Smooth muscle cell (in vitro differentiated cells): ENCODE measurements around the gene PFKP. TPM values are rescaled to one million over a fixed set of nuclear protein-coding genes. Genes with fewer than 3 reads are reported as not detected.

Experiments used
- DNase-seq: peaks from one replicate; lab custom pipeline; 2025; ENCODE audit not compliant: unreplicated experiment; lab: John Stamatoyannopoulos, UW
- H2AFZ ChIP-seq: fragments of 200-600 bp; sonication (generic); 2 replicates; pipeline ENCODE4 v1.6.0; 2016; ENCODE audit warnings: antibody characterized with exemption, low read depth, mild to moderate bottlenecking
- H3F3A ChIP-seq: fragments of 200-600 bp; sonication (generic); 2 replicates; pipeline ENCODE4 v1.6.0; 2017; ENCODE audit warnings: antibody characterized with exemption, low read depth
- H3K27ac ChIP-seq: fragments of 200-600 bp; sonication (generic); 2 replicates; pipeline ENCODE4 v1.5.1; 2016; ENCODE audit warnings: low read depth, mild to moderate bottlenecking
- H3K27me3 ChIP-seq: fragments of 200-600 bp; sonication (generic); 2 replicates; pipeline ENCODE4 v1.6.1; 2016; ENCODE audit warnings: low read depth, mild to moderate bottlenecking
- H3K36me3 ChIP-seq: fragments of 200-600 bp; sonication (generic); 2 replicates; pipeline ENCODE4 v1.5.1; 2016; ENCODE audit warnings: low read depth
- H3K4me1 ChIP-seq: fragments of 200-600 bp; sonication (generic); 2 replicates; pipeline ENCODE4 v1.5.1; 2016; ENCODE audit warnings: low read depth
- H3K4me2 ChIP-seq: fragments of 200-600 bp; sonication (generic); 2 replicates; pipeline ENCODE4 v1.6.0; 2016; ENCODE audit warnings: mild to moderate bottlenecking
- H3K4me3 ChIP-seq: fragments of 200-600 bp; sonication (generic); 2 replicates; pipeline ENCODE4 v1.5.1; 2016; ENCODE audit warnings: mild to moderate bottlenecking
- H3K79me2 ChIP-seq: fragments of 200-600 bp; sonication (generic); 2 replicates; pipeline ENCODE4 v1.6.0; 2016; ENCODE audit warnings: low read depth, mild to moderate bottlenecking
- H3K9ac ChIP-seq: fragments of 200-600 bp; sonication (generic); 2 replicates; pipeline ENCODE4 v1.6.0; 2016; ENCODE audit warnings: low read depth
- H3K9me3 ChIP-seq: fragments of 200-600 bp; sonication (generic); replicated peaks from 2 replicates; pipeline ENCODE4 v1.5.1; 2016; ENCODE audit warnings: low read depth
- H4K20me1 ChIP-seq: fragments of 200-600 bp; sonication (generic); 2 replicates; pipeline ENCODE4 v1.6.0; 2016; ENCODE audit warnings: low read depth
- CTCF ChIP-seq: fragments of 200-600 bp; sonication (generic); IDR thresholded peaks from 2 replicates; pipeline ENCODE4 v1.5.1; 2017; ENCODE audit warnings: borderline replicate concordance, mild to moderate bottlenecking, antibody characterized with exemption; ENCODE audit not compliant: insufficient read depth, poor library complexity, severe bottlenecking
- WGBS: methylation state at CpG from one replicate; pipeline ENCODE4 v1.1.7; 2016; ENCODE audit warnings: low lambda C conversion rate; 5-methylcytosine and 5-hydroxymethylcytosine counted together
- polyA plus RNA-seq: library from polyadenylated mRNA; unstranded; fragments of >200 nt; fragmentation: Nextera tagmentation; extraction: Ambion mirVana; gene quantifications from 2 replicates; pipeline ENCODE4 v1.2.1, GENCODE V29; 2016
- total RNA-seq: library from RNA; depleted of rRNA; stranded (reverse); fragments of >200 nt; gene quantifications from 2 replicates; pipeline ENCODE4 v1.2.3, GENCODE V29; 2014

The PFKP gene
- total and polyA plus RNA-seq, 2 experiments from 2014 or later: 178 to 203 TPM

- 92% methylated on average over 9 of the region's 9 CpGs for WGBS
- Histone ChIP-seq H2AFZ (no peak overlapping the region), H3K27me3 (no peaks in the 10 kb centered on the region), H3K79me2 (no peaks in the 10 kb centered on the region), H3K4me2 (no peak overlapping the region), H3K4me1 (no peaks in the 10 kb centered on the region), H3K9ac (no peak overlapping the region), H3K4me3 (no peak overlapping the region), H3F3A (no peaks in the 10 kb centered on the region), H3K36me3 (peaks cover 44% of the 10 kb centered on the region), H3K27ac (no peak overlapping the region), H4K20me1 (no peaks in the 10 kb centered on the region), H3K9me3 (no peaks in the 10 kb centered on the region)
- TF ChIP-seq CTCF: peak; percentile 5
- no peak for DNase-seq
Measured at GRCh38 chr10:3162533-3162932, 95.2 kb downstream of the PFKP start.

GRCh38 chr10:3163879-3164278, 96.5 kb downstream of the PFKP start:
- WGBS: 95% methylated on average over 9 of the region's 9 CpGs
- H3K9me3 ChIP-seq: no peaks in the 10 kb centered on the region
- H3K4me2 ChIP-seq: no peak overlapping the region
- H3F3A ChIP-seq: no peaks in the 10 kb centered on the region
- no peak for TF ChIP-seq CTCF
- no peak overlapping the region for H2AFZ ChIP-seq
- peaks cover 37% of the 10 kb centered on the region for H3K36me3 ChIP-seq
- DNase-seq: no peak
- H3K4me3 ChIP-seq: no peak overlapping the region
- no peak overlapping the region for H3K9ac ChIP-seq
- H3K4me1 ChIP-seq: no peaks in the 10 kb centered on the region
- H3K27ac ChIP-seq: no peak overlapping the region
- no peaks in the 10 kb centered on the region for H4K20me1 ChIP-seq
- H3K27me3 ChIP-seq: no peaks in the 10 kb centered on the region
- H3K79me2 ChIP-seq: no peaks in the 10 kb centered on the region

- WGBS: 92% methylated on average over 9 of the region's 9 CpGs
- no peak overlapping the region for H2AFZ ChIP-seq
- no peaks in the 10 kb centered on the region for H3K9me3 ChIP-seq
- H3K27ac ChIP-seq: no peak overlapping the region
- peaks cover 24% of the 10 kb centered on the region for H3K36me3 ChIP-seq
- H3F3A ChIP-seq: no peaks in the 10 kb centered on the region
- no peak for TF ChIP-seq CTCF
- peaks cover under 1% of the 10 kb centered on the region for H4K20me1 ChIP-seq
- H3K9ac ChIP-seq: no peak overlapping the region
- H3K79me2 ChIP-seq: peaks cover 2% of the 10 kb centered on the region
- H3K4me1 ChIP-seq: no peaks in the 10 kb centered on the region
- no peaks in the 10 kb centered on the region for H3K27me3 ChIP-seq
- H3K4me3 ChIP-seq: no peak overlapping the region
- no peak overlapping the region for H3K4me2 ChIP-seq
- DNase-seq: no peak
Measured at GRCh38 chr10:3165196-3165595, 97.8 kb downstream of the PFKP start.

GRCh38 chr10:3166496-3167290, 99.3 kb downstream of the PFKP start:
- H3K9ac ChIP-seq: no peak overlapping the region
- DNase-seq: no peak
- H3K4me3 ChIP-seq: no peak overlapping the region
- H4K20me1 ChIP-seq: peaks cover 12% of the 10 kb centered on the region
- no peaks in the 10 kb centered on the region for H3F3A ChIP-seq
- peak overlapping the region; percentile 38 for H3K27ac ChIP-seq
- H3K36me3 ChIP-seq: peaks cover 19% of the 10 kb centered on the region
- peaks cover 16% of the 10 kb centered on the region for H3K79me2 ChIP-seq
- no peak overlapping the region for H2AFZ ChIP-seq
- no peaks in the 10 kb centered on the region for H3K9me3 ChIP-seq
- no peaks in the 10 kb centered on the region for H3K27me3 ChIP-seq
- WGBS: 90% methylated on average over 10 of the region's 10 CpGs
- no peaks in the 10 kb centered on the region for H3K4me1 ChIP-seq
- TF ChIP-seq CTCF: no peak
- no peak overlapping the region for H3K4me2 ChIP-seq
